GM18873 (cell line): ENCODE data around the gene ARHGEF17.

Experiments
- ATAC-seq: cut with Tn5 transposase; IDR thresholded peaks from one replicate; pipeline ENCODE4 v1.9.1; 2021; ENCODE audit warnings: mild to moderate bottlenecking, moderate library complexity, moderate number of reproducible peaks; ENCODE audit not compliant: unreplicated experiment, low FRiP score

Gene ARHGEF17

DNA sequence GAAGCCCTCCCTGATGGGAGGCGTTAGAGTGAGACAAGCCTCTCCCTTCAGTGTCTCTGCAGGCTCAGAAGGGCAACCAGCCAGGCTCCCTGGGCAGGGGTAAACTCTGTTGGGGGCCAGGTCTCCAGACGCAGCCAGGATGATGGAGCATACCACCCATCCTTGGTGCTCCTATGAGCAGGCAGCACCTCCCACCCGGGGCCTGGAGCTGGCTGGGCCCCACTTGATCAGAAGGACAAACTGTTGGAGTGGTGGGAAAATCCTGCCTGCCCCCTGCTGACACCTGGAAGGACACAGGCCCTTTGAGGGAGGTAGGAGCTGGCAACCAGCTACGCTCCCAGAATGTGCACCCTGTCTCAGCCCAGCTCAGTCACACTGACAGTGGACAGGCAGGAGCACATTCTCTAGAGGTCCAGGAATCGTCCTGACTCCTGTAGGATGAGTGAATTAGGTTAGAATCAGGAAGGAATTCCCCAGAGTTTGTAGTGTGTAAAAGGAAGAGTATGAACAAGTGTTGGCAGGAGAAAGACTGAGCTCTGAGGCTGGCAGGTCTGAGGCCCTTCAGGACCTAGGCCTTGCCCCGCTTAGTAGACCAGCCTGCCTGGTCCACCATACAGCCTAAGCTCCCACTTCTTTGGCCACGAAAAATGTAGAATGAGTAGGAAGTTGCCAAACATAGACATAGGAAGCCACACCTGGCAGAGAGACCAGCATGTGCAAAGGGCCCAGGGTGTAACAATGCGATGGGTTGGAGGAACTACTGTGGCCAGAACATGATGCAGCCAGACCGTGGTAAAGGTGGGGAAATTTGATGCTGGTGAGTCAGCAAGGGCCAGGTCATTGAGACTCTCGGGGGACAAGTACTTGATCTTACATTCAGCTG is 19.1 kb downstream of the ARHGEF17 start:
- no peak for ATAC-seq

- ATAC-seq = no peak
Observed at GRCh38 chr11:73327812-73328364, 19.8 kb downstream of the ARHGEF17 start.

GRCh38 chr11:73330569-73331093 is 22.6 kb downstream of the ARHGEF17 start:
- ATAC-seq = no peak

DNA sequence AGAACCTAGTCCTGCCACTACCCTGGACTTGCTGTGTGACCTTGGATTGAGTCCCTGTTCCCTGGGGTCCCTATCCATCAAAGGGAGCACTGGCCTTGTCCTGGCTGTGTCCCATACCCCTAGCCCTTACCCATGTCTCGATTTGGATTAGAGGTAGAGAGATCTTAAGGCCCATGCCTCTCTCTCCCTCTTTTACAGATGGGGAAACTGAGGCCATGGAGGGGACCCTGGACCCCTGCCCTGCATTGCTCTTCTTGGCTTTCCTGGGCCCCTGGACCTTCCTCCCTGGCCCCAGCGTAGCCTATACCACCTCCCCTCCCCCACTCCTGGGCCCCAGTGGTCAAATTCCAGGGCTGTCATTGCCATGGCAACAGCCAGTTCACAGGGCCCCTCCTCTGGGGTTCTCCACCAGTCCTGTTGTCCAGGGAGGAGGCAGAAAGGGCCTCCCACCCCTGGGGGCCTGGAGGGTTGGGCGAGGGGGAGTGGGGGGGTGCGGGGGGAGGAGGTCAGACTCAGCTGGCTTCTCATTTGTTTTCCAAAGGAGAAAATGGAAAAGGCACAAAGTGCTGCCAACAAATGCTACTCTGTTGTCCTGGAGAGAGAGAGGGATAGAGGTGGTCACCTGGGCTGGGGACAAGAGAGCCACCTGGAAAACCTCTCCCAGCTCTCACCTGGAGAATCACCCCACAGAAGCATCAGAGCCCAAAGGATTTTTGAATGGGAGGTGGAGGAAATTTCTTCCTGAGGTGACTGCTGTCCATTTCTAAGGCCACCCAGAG is 23.3 kb downstream of the ARHGEF17 start:
- ATAC-seq = no peak

DNA sequence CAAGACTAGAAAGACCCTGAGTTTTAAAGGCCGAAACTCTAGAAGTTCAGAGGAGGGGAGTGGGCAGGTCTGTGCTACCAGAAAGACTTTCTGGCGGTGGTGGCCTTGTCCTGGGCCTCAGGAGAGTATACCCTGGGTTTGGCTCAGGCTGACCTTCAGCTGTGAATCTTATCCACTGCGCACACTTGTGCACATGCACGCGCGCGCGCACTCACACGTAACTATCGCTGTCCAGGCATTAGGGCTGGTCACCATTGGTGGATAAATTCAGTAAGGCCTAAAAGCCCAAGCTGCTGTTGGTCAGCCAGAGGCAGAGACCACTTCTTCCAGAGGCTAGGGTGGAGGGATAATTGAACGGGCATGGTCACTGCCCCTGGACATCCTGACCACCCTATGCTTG is 25.1 kb downstream of the ARHGEF17 start:
- ATAC-seq = no peak

DNA sequence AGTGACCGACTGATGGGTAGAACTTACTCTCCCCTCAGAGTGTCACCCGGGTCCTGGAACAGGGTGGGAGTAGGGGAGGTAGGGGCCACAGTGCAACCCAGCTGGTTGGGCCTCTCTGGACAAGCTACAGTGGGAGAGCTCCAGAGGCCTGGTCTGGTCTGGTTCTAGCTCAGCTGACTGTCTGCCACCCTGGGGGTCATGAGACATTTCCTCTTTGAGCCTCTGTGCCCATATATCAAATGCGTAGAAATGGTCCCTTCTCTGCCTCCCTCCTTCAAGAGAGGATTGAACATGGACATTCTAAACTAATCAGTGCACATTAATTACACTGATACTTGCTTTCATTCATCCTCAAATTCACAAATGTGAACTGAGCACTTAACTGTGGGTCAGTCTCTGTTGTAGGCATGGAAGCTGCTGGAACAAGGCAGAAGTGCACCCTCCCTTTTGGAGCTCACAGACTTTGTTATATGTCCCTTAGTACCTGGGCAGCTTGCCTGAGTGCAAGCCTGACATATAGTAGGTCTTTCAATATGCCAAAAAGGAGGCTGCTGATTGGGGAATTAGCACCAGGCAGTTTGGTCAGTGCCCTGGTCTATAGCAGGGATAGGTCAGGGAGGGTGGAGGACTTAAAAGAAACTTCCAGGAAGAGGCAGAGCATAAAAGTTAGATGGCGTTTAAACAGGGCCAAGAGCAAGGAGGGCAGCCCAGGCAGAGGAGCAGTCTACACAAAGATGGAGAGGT is 25.7 kb downstream of the ARHGEF17 start:
- no peak for ATAC-seq

- no peak for ATAC-seq
Observed at GRCh38 chr11:73334384-73335203, 26.5 kb downstream of the ARHGEF17 start.

- no peak for ATAC-seq
Observed at GRCh38 chr11:73335204-73335923, 27.3 kb downstream of the ARHGEF17 start.

- no peak for ATAC-seq
Observed at GRCh38 chr11:73337846-73338245, 29.8 kb downstream of the ARHGEF17 start.

- ATAC-seq = no peak
Observed at GRCh38 chr11:73338279-73338678, 30.2 kb downstream of the ARHGEF17 start.

DNA sequence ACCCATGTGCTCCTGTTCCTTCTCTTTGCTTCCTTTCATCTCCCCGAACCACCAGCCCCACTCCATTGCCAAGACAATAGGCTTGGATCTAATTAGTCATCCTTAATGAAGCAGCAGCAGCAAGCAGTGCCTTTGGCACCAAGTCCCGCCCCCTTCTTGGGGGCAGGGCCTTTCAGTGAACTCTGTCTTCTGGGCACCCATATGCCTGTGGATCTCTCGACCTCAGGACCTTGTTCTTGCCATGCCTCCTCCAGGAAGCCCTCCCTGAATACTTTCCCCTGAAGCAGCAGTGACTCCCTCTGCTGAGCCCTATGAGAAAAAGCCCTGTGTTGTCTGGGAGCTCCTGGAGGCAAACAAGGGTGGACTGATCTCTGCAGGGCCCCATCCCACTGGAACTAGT is 32.1 kb downstream of the ARHGEF17 start:
- no peak for ATAC-seq

GRCh38 chr11:73342633-73343032 is 34.6 kb downstream of the ARHGEF17 start:
- no peak for ATAC-seq

DNA sequence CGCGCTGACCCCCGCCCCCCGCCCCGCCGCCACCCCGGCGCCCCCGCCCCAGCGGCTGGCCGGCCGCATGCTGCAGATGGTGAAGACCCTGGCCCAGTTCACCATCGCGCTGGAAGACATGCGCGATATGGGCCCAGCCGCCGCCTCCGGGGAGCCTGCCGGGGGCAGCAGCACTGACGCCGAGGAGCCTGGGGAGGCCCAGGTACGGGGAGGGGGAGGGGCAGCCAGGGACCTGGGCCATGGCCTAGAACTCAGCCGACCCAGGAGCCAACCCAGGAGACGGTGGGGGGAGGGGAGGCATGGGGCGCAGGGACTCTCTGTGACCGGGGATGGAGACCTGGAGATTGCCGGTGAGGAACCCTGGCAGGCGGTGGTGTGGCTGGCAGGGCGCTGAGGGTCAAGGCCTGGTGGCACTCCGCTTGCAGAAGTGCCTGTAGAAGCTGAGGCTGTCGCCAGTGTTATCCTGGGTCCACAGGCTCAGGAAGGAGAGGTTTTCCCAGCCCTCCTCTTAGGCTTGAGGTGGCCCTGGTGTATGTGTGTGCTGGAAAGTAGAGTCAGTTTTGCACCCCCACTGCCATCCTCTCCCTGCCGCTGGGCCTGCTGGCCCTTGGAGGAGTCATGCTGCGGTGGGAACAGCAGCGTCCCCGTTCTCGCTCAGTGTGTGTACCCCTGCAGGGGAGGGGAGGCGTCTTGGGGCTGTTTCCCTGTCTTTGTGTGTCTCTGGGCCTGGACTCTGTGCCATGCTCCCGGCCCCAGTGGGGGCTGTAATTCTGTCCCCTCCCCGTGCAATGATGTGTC is 35.2 kb downstream of the ARHGEF17 start:
- no peak for ATAC-seq

- ATAC-seq = no peak
Observed at GRCh38 chr11:73344191-73344607, 36.1 kb downstream of the ARHGEF17 start.

DNA sequence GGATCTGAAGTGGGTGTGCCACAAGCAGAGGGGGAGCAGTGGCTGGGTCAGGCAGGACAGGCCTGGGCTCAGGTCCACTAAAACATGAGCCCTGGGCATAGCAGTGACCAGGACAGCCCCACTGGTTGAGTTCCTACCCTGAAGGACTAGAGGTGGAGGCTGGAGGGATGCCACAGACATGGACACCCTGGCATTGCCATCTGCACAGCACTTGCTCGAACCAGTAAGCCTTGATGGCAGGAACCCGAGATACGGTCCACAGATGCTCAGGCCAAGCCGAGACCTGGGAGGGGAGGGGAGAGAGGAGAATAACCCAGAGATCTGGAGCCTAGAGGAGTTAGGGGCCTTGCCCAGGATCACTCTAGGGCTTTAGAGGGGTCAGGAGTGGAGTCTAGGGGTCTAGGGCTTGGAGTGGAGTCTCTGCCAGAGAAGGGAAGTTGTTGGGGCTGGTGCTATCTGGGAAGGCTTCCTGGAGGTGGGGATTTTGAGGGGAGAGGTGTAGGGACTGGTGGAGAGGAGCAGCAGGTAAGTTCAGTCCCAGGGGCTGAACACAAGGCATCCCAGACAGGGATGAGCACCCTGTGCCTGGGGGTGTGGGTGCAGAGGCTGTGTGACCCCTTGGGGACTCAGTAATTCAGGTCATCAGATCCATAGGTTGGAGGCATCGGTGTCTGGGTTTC is 37.5 kb downstream of the ARHGEF17 start:
- ATAC-seq = no peak

- no peak for ATAC-seq
Observed at GRCh38 chr11:73346186-73346935, 38.3 kb downstream of the ARHGEF17 start.

GRCh38 chr11:73347067-73347466 is 39.0 kb downstream of the ARHGEF17 start:
- ATAC-seq = no peak
